Lung (tissue), 12 donors: ENCODE data around the gene PPP2R5C. TPM values are rescaled to one million over a fixed set of nuclear protein-coding genes. Genes with fewer than 3 reads are reported as not detected.

ENCODE experiments used
- ATAC-seq: fragments of 200-7000 bp; cut with Tn5 transposase; one replicate; pipeline ENCODE4 v1.9.1; 2020; ENCODE audit warnings: moderate number of reproducible peaks; ENCODE audit not compliant: insufficient read depth, low FRiP score
- DNase-seq, 3 donors: peaks; one replicate each; pipeline ENCODE4 v3.0.0-alpha.2; 2013 to 2017
- H3K27ac ChIP-seq, 2 donors: one replicate each; pipeline ENCODE4 v1.5.1; 2013; ENCODE audit warnings: mild to moderate bottlenecking in 2 of 2, moderate library complexity in 2 of 2, control low read depth in 1 of 2, inconsistent platforms in 1 of 2, low read depth in 1 of 2, low read length in 1 of 2
- H3K27me3 ChIP-seq, 3 donors: one replicate each; pipeline ENCODE4 v1.5.1; 2013; ENCODE audit warnings: low read length in 2 of 3; ENCODE audit not compliant: control insufficient read depth in 3 of 3, insufficient read depth in 3 of 3
- H3K36me3 ChIP-seq, 4 donors: one replicate each; pipeline ENCODE4 v1.5.1; 2013; ENCODE audit warnings: low read length in 4 of 4, mild to moderate bottlenecking in 1 of 4, moderate library complexity in 1 of 4; ENCODE audit not compliant: control insufficient read depth in 4 of 4, insufficient read depth in 4 of 4
- H3K4me1 ChIP-seq, 5 donors: one replicate each; pipeline ENCODE4 v1.5.1; 2013; ENCODE audit warnings: low read length in 5 of 5, mild to moderate bottlenecking in 2 of 5, moderate library complexity in 1 of 5; ENCODE audit not compliant: control insufficient read depth in 5 of 5, insufficient read depth in 5 of 5
- H3K4me3 ChIP-seq: one replicate; pipeline ENCODE4 v1.5.1; 2013; ENCODE audit warnings: mild to moderate bottlenecking, control low read depth, moderate library complexity
- H3K9ac ChIP-seq, 2 donors: one replicate each; pipeline ENCODE4 v1.5.1; 2013; ENCODE audit warnings: low read length in 2 of 2, control low read depth in 1 of 2; ENCODE audit not compliant: insufficient read depth in 1 of 2
- H3K9me3 ChIP-seq, 4 donors: one replicate each; pipeline ENCODE4 v1.5.1; 2013; ENCODE audit warnings: low read length in 3 of 4, mild to moderate bottlenecking in 1 of 4, moderate library complexity in 1 of 4; ENCODE audit not compliant: control insufficient read depth in 4 of 4, insufficient read depth in 3 of 4
- CTCF ChIP-seq: IDR thresholded peaks from 2 replicates; pipeline ENCODE4 v1.5.1; 2012; ENCODE audit warnings: mild to moderate bottlenecking; ENCODE audit errors: control extremely low read depth, extremely low read depth
- WGBS, 2 donors: extraction: QIAGEN DNeasy Blood & Tissue Kit; methylation state at CpG; one replicate each; pipeline ENCODE4 v1.1.7; 2013; 5-methylcytosine and 5-hydroxymethylcytosine counted together
- polyA plus RNA-seq, 2 donors: library from polyadenylated mRNA; stranded (reverse); fragments of 200-250 nt; gene quantifications; one replicate each; pipeline ENCODE4 v1.2.1, GENCODE V29; 2013
- total RNA-seq, 2 donors: library from RNA; depleted of rRNA in 1 of 2; stranded (reverse); fragments of >200 nt in 1 of 2; gene quantifications; one replicate each; pipeline ENCODE4 v1.2.1, GENCODE V29; 2014 to 2021
- donor health status: control.
- donor health status: control.
- donor health status: Bipolar disorder and iron deficiency.
- donor health status: healthy.
- donor health status: DM: yes; HTN: yes; CAD: no.

The PPP2R5C gene
- total and polyA plus RNA-seq, 4 donors = 66.6 to 180 (median 126) TPM

- DNase-seq (no peak), ATAC-seq (no peak)
- Histone ChIP-seq H3K27ac (no peak overlapping the region), H3K36me3 (no peaks in the 10 kb centered on the region), H3K9ac (no peak overlapping the region), H3K4me3 (no peak overlapping the region), H3K4me1 (no peaks in the 10 kb centered on the region), H3K9me3 (peaks cover 0 to 3% (median 0%) of the 10 kb centered on the region in 4 donors), H3K27me3 (no peaks in the 10 kb centered on the region)
- no peak for TF ChIP-seq CTCF
- 84 to 91% methylated on average over 7 of the region's 7 CpGs for WGBS, 2 donors
Observed at GRCh38 chr14:101713621-101714349, 47.7 kb upstream of the PPP2R5C start.

- peaks cover 0 to 3% (median 0%) of the 10 kb centered on the region in 4 donors for H3K9me3 ChIP-seq
- no peak for DNase-seq
- H3K4me3 ChIP-seq = no peak overlapping the region
- no peaks in the 10 kb centered on the region for H3K27me3 ChIP-seq
- no peak overlapping the region for H3K27ac ChIP-seq
- no peak overlapping the region for H3K9ac ChIP-seq
- H3K36me3 ChIP-seq = no peaks in the 10 kb centered on the region
- TF ChIP-seq CTCF = no peak
- WGBS, 2 donors = 88 to 90% methylated on average over 3 of the region's 3 CpGs
- no peak for ATAC-seq
- H3K4me1 ChIP-seq = peaks cover 0 to 3% (median 0%) of the 10 kb centered on the region in 5 donors
Observed at GRCh38 chr14:101714394-101714793, 47.1 kb upstream of the PPP2R5C start.

GRCh38 chr14:101715210-101716076, 46.1 kb upstream of the PPP2R5C start:
- H3K27me3 ChIP-seq = peaks cover 0 to 3% (median 0%) of the 10 kb centered on the region in 3 donors
- ATAC-seq (no peak), DNase-seq (no peak)
- no peaks in the 10 kb centered on the region for H3K36me3 ChIP-seq
- H3K27ac ChIP-seq = no peak overlapping the region
- whole genome bisulfite sequencing, 2 donors = 86 to 89% methylated on average over 14 of the region's 14 CpGs
- H3K4me1 ChIP-seq = peaks cover 0 to 5% (median 0%) of the 10 kb centered on the region in 5 donors
- H3K9ac ChIP-seq = no peak overlapping the region
- no peak overlapping the region for H3K4me3 ChIP-seq
- H3K9me3 ChIP-seq = peaks cover 0 to 3% (median 0%) of the 10 kb centered on the region in 4 donors
- no peak for TF ChIP-seq CTCF
